Ureter (tissue), 1 donor: ENCODE results near the gene NUP133. TPM values are rescaled to one million over a fixed set of nuclear protein-coding genes. Genes with fewer than 3 reads are reported as not detected.

ENCODE experiments used
- DNase-seq: peaks from one replicate; pipeline ENCODE4 v3.0.0-alpha.2; 2020; ENCODE audit warnings: low spot score
- total RNA-seq: library from RNA; stranded (reverse); gene quantifications from one replicate; pipeline ENCODE4 v1.2.4, GENCODE V29; 2023
- donor health status: DM: yes; HTN: yes; CAD: no.

Gene NUP133
- total RNA-seq, 1 donor from 2014 or later = 39.7 TPM

GRCh38 chr1:229452956-229453801 is 55.0 kb downstream of the NUP133 start:
- DNase-seq = no peak

GRCh38 chr1:229448845-229449244 is 59.3 kb downstream of the NUP133 start:
- no peak for DNase-seq

GRCh38 chr1:229448354-229448753 is 59.8 kb downstream of the NUP133 start:
- DNase-seq = no peak

GRCh38 chr1:229447809-229448252 is 60.3 kb downstream of the NUP133 start:
- no peak for DNase-seq

- DNase-seq = no peak
These were observed 62.3 kb downstream of the NUP133 start for GRCh38 chr1:229445828-229446227.

- DNase-seq = no peak
These were observed 67.1 kb downstream of the NUP133 start for GRCh38 chr1:229440851-229441537.

- DNase-seq = no peak
These were observed 70.1 kb downstream of the NUP133 start for GRCh38 chr1:229438021-229438420.

GRCh38 chr1:229437443-229437842 is 70.7 kb downstream of the NUP133 start:
- no peak for DNase-seq

GRCh38 chr1:229436201-229436600 is 71.9 kb downstream of the NUP133 start:
- no peak for DNase-seq

- no peak for DNase-seq
These were observed 73.5 kb downstream of the NUP133 start for GRCh38 chr1:229434641-229435051.

- no peak for DNase-seq
These were observed 74.0 kb downstream of the NUP133 start, which contains the start of gene ACTA1 for GRCh38 chr1:229434005-229434640. Gene ACTA1 (minus strand): TSS chr1:229434094. CDS start chr1:229433115, 979 bp downstream.

- DNase-seq = no peak
These were observed 74.7 kb downstream of the NUP133 start for GRCh38 chr1:229433364-229434004.

GRCh38 chr1:229432905-229433304 is 75.2 kb downstream of the NUP133 start:
- DNase-seq = no peak

- no peak for DNase-seq
These were observed 76.1 kb downstream of the NUP133 start for GRCh38 chr1:229432116-229432461.

GRCh38 chr1:229431284-229432115 is 76.6 kb downstream of the NUP133 start:
- no peak for DNase-seq

- DNase-seq = no peak
These were observed 77.3 kb downstream of the NUP133 start for GRCh38 chr1:229430761-229431283.

- no peak for DNase-seq
These were observed 79.9 kb downstream of the NUP133 start for GRCh38 chr1:229428256-229428655.

GRCh38 chr1:229427572-229427971 is 80.6 kb downstream of the NUP133 start:
- no peak for DNase-seq

GRCh38 chr1:229425564-229426159 is 82.5 kb downstream of the NUP133 start:
- no peak for DNase-seq

- no peak for DNase-seq
These were observed 87.4 kb downstream of the NUP133 start for GRCh38 chr1:229420765-229421164.
